ENCODE measurements around the gene TSSK2.

TSSK2 gene

GRCh38 chr22:19132693-19133400 is 1.7 kb downstream of the TSSK2 start:
- H3K27ac ChIP-seq (ENCODE audit: low read length), result no peak overlapping the region

GRCh38 chr22:19133561-19133960 is 2.5 kb downstream of the TSSK2 start:
- no peaks in the 10 kb centered on the region for H3K27me3 ChIP-seq (ENCODE audit: control insufficient read depth, insufficient read depth, low read length)
- WGBS (ENCODE audit: insufficient coverage, insufficient read length), result no CpG with 5 or more reads among the region's 13 CpGs
- no peak overlapping the region for H3K27ac ChIP-seq (ENCODE audit: low read length)
- H3K9me3 ChIP-seq (ENCODE audit: control insufficient read depth, insufficient read depth, low read length), result no peaks in the 10 kb centered on the region
- peaks cover 33% of the 10 kb centered on the region for H3K36me3 ChIP-seq (ENCODE audit: control insufficient read depth, insufficient read depth, low read length)
- no peak overlapping the region for H3K4me3 ChIP-seq (ENCODE audit: low read length)
- no peaks in the 10 kb centered on the region for H3K4me1 ChIP-seq (ENCODE audit: control insufficient read depth, insufficient read depth, low read length)
- DNase-seq (ENCODE audit: low read depth, low spot score), result no peak

More at GRCh38 chr22:19132693-19133400, 1.7 kb downstream of the TSSK2 start:
- no peaks in the 10 kb centered on the region for H3K9me3 ChIP-seq (ENCODE audit: control insufficient read depth, insufficient read depth, low read length)
- no peak overlapping the region for H3K4me3 ChIP-seq (ENCODE audit: low read length)
- no peaks in the 10 kb centered on the region for H3K4me1 ChIP-seq (ENCODE audit: control insufficient read depth, insufficient read depth, low read length)
- no CpG with 5 or more reads among the region's 9 CpGs for WGBS (ENCODE audit: insufficient coverage, insufficient read length)
- DNase-seq (ENCODE audit: low read depth, low spot score), result no peak
- H3K27me3 ChIP-seq (ENCODE audit: control insufficient read depth, insufficient read depth, low read length), result no peaks in the 10 kb centered on the region
- H3K36me3 ChIP-seq (ENCODE audit: control insufficient read depth, insufficient read depth, low read length), result peaks cover 31% of the 10 kb centered on the region

GRCh38 chr22:19134176-19134831 is 3.2 kb downstream of the TSSK2 start:
- H3K27ac ChIP-seq (ENCODE audit: low read length), result no peak overlapping the region
- no peaks in the 10 kb centered on the region for H3K27me3 ChIP-seq (ENCODE audit: control insufficient read depth, insufficient read depth, low read length)
- WGBS (ENCODE audit: insufficient coverage, insufficient read length), result no CpG with 5 or more reads among the region's 21 CpGs
- H3K9me3 ChIP-seq (ENCODE audit: control insufficient read depth, insufficient read depth, low read length), result no peaks in the 10 kb centered on the region
- H3K4me1 ChIP-seq (ENCODE audit: control insufficient read depth, insufficient read depth, low read length), result no peaks in the 10 kb centered on the region
- DNase-seq (ENCODE audit: low read depth, low spot score), result no peak
- no peak overlapping the region for H3K4me3 ChIP-seq (ENCODE audit: low read length)
- H3K36me3 ChIP-seq (ENCODE audit: control insufficient read depth, insufficient read depth, low read length), result peaks cover 39% of the 10 kb centered on the region

- no peak overlapping the region for H3K27ac ChIP-seq (ENCODE audit: low read length)
- no peaks in the 10 kb centered on the region for H3K9me3 ChIP-seq (ENCODE audit: control insufficient read depth, insufficient read depth, low read length)
- no peaks in the 10 kb centered on the region for H3K27me3 ChIP-seq (ENCODE audit: control insufficient read depth, insufficient read depth, low read length)
- peaks cover 41% of the 10 kb centered on the region for H3K36me3 ChIP-seq (ENCODE audit: control insufficient read depth, insufficient read depth, low read length)
- H3K4me1 ChIP-seq (ENCODE audit: control insufficient read depth, insufficient read depth, low read length), result no peaks in the 10 kb centered on the region
- no CpG with 5 or more reads among the region's 18 CpGs for WGBS (ENCODE audit: insufficient coverage, insufficient read length)
- no peak for DNase-seq (ENCODE audit: low read depth, low spot score)
- no peak overlapping the region for H3K4me3 ChIP-seq (ENCODE audit: low read length)
Observed at GRCh38 chr22:19134874-19135273, 3.8 kb downstream of the TSSK2 start.

- no CpG with 5 or more reads among the region's 10 CpGs for WGBS (ENCODE audit: insufficient coverage, insufficient read length)
- Histone ChIP-seq H3K9me3 (ENCODE audit: control insufficient read depth, insufficient read depth, low read length) (no peaks in the 10 kb centered on the region), H3K27me3 (ENCODE audit: control insufficient read depth, insufficient read depth, low read length) (no peaks in the 10 kb centered on the region), H3K4me3 (ENCODE audit: low read length) (no peak overlapping the region), H3K27ac (ENCODE audit: low read length) (no peak overlapping the region), H3K4me1 (ENCODE audit: control insufficient read depth, insufficient read depth, low read length) (no peaks in the 10 kb centered on the region), H3K36me3 (ENCODE audit: control insufficient read depth, insufficient read depth, low read length) (peaks cover 43% of the 10 kb centered on the region)
- DNase-seq (ENCODE audit: low read depth, low spot score), result no peak
Observed at GRCh38 chr22:19136915-19137314, 5.8 kb downstream of the TSSK2 start.

GRCh38 chr22:19137384-19138216 is 6.5 kb downstream of the TSSK2 start:
- H3K4me3 ChIP-seq (ENCODE audit: low read length), result no peak overlapping the region
- H3K27me3 ChIP-seq (ENCODE audit: control insufficient read depth, insufficient read depth, low read length), result no peaks in the 10 kb centered on the region
- no CpG with 5 or more reads among the region's 11 CpGs for WGBS (ENCODE audit: insufficient coverage, insufficient read length)
- DNase-seq (ENCODE audit: low read depth, low spot score), result no peak
- H3K36me3 ChIP-seq (ENCODE audit: control insufficient read depth, insufficient read depth, low read length), result peaks cover 49% of the 10 kb centered on the region
- no peaks in the 10 kb centered on the region for H3K9me3 ChIP-seq (ENCODE audit: control insufficient read depth, insufficient read depth, low read length)
- H3K4me1 ChIP-seq (ENCODE audit: control insufficient read depth, insufficient read depth, low read length), result no peaks in the 10 kb centered on the region
- no peak overlapping the region for H3K27ac ChIP-seq (ENCODE audit: low read length)

GRCh38 chr22:19138217-19139000 is 7.3 kb downstream of the TSSK2 start:
- H3K4me3 ChIP-seq (ENCODE audit: low read length), result no peak overlapping the region
- WGBS (ENCODE audit: insufficient coverage, insufficient read length), result no CpG with 5 or more reads among the region's 15 CpGs
- DNase-seq (ENCODE audit: low read depth, low spot score), result no peak
- H3K36me3 ChIP-seq (ENCODE audit: control insufficient read depth, insufficient read depth, low read length), result peaks cover 48% of the 10 kb centered on the region
- no peak overlapping the region for H3K27ac ChIP-seq (ENCODE audit: low read length)
- H3K27me3 ChIP-seq (ENCODE audit: control insufficient read depth, insufficient read depth, low read length), result no peaks in the 10 kb centered on the region
- H3K4me1 ChIP-seq (ENCODE audit: control insufficient read depth, insufficient read depth, low read length), result no peaks in the 10 kb centered on the region
- H3K9me3 ChIP-seq (ENCODE audit: control insufficient read depth, insufficient read depth, low read length), result no peaks in the 10 kb centered on the region

GRCh38 chr22:19139001-19139356 is 7.9 kb downstream of the TSSK2 start:
- DNase-seq (ENCODE audit: low read depth, low spot score), result no peak
- no peak overlapping the region for H3K4me3 ChIP-seq (ENCODE audit: low read length)
- H3K9me3 ChIP-seq (ENCODE audit: control insufficient read depth, insufficient read depth, low read length), result no peaks in the 10 kb centered on the region
- no CpG with 5 or more reads among the region's 9 CpGs for WGBS (ENCODE audit: insufficient coverage, insufficient read length)
- H3K27ac ChIP-seq (ENCODE audit: low read length), result no peak overlapping the region
- no peaks in the 10 kb centered on the region for H3K27me3 ChIP-seq (ENCODE audit: control insufficient read depth, insufficient read depth, low read length)
- no peaks in the 10 kb centered on the region for H3K4me1 ChIP-seq (ENCODE audit: control insufficient read depth, insufficient read depth, low read length)
- H3K36me3 ChIP-seq (ENCODE audit: control insufficient read depth, insufficient read depth, low read length), result peaks cover 43% of the 10 kb centered on the region

- Histone ChIP-seq H3K9me3 (ENCODE audit: control insufficient read depth, insufficient read depth, low read length) (no peaks in the 10 kb centered on the region), H3K4me3 (ENCODE audit: low read length) (no peak overlapping the region), H3K36me3 (ENCODE audit: control insufficient read depth, insufficient read depth, low read length) (peaks cover 36% of the 10 kb centered on the region), H3K27ac (ENCODE audit: low read length) (no peak overlapping the region), H3K27me3 (ENCODE audit: control insufficient read depth, insufficient read depth, low read length) (no peaks in the 10 kb centered on the region), H3K4me1 (ENCODE audit: control insufficient read depth, insufficient read depth, low read length) (no peaks in the 10 kb centered on the region)
- no CpG with 5 or more reads among the region's 5 CpGs for WGBS (ENCODE audit: insufficient coverage, insufficient read length)
- no peak for DNase-seq (ENCODE audit: low read depth, low spot score)
Observed at GRCh38 chr22:19139974-19140373, 8.9 kb downstream of the TSSK2 start.

- DNase-seq (ENCODE audit: low read depth, low spot score), result no peak
- Histone ChIP-seq H3K9me3 (ENCODE audit: control insufficient read depth, insufficient read depth, low read length) (no peaks in the 10 kb centered on the region), H3K36me3 (ENCODE audit: control insufficient read depth, insufficient read depth, low read length) (peaks cover 26% of the 10 kb centered on the region), H3K4me3 (ENCODE audit: low read length) (no peak overlapping the region), H3K27me3 (ENCODE audit: control insufficient read depth, insufficient read depth, low read length) (peaks cover under 1% of the 10 kb centered on the region; the same call in 1 of the 2 replicates), H3K27ac (ENCODE audit: low read length) (no peak overlapping the region), H3K4me1 (ENCODE audit: control insufficient read depth, insufficient read depth, low read length) (peaks cover 2% of the 10 kb centered on the region; the same call in 1 of the 2 replicates)
- no CpG with 5 or more reads among the region's 9 CpGs for WGBS (ENCODE audit: insufficient coverage, insufficient read length)
Observed at GRCh38 chr22:19142394-19142793, 11.3 kb downstream of the TSSK2 start.

Data from iPS DF 6.9 (cell line).